Left forelimb (tissue), 1 donor: ENCODE measurements around the gene VAMP5.

Experiments used
- DNase-seq: peaks from one replicate; pipeline ENCODE4 v3.0.0-alpha.2; 2018; ENCODE audit warnings: low spot score

VAMP5 gene

GRCh38 chr2:85635636-85636035 is 51.4 kb downstream of the VAMP5 start:
- DNase-seq: no peak

DNA sequence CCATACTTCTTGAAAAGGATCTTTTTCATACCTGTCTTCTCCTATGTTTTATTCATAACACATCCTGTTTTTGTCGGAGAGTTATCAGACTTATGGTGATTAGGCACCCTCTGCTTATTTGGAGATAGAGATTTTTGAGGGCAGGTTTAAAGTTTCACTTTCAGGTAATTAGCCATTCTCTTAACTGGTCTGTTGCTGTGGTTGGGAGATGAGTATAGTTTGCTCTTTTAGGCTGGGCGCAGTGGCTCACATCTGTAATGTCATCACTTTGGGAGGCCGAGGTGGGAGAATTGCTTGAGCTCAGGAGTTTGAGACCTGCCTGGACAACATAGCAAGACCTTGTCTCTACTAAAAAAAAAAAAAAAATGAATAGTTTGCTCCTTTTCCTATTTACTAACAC is 58.5 kb downstream of the VAMP5 start:
- no peak for DNase-seq
